ENCODE data around the gene MVB12B. TPM values are rescaled to one million over a fixed set of nuclear protein-coding genes. Genes with fewer than 3 reads are reported as not detected.

The MVB12B gene
- total and polyA plus RNA-seq, 9 donors, result 7.0 to 23.1 (median 17.8) TPM

DNA sequence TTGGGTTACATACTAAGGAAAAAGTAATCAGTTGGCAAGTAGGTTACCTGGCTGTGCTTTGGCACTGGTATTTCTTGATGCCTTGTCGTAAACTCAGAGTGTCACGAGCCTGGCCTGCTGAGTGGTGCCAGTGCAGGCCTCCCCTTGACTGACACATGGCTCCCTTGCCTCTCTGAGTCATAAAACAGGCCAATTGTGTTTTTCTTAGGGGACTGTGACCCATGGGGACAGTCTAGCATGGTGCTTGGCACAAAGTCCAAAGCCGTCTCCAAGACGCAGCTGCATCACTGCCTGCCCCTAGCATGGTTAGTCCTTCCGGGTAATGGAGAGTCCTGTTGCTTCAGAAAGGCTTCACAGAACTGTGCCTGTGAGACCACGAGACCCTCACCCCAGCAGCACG lies 132.5 kb downstream of the MVB12B start:
- TF ChIP-seq, protein P1, sequence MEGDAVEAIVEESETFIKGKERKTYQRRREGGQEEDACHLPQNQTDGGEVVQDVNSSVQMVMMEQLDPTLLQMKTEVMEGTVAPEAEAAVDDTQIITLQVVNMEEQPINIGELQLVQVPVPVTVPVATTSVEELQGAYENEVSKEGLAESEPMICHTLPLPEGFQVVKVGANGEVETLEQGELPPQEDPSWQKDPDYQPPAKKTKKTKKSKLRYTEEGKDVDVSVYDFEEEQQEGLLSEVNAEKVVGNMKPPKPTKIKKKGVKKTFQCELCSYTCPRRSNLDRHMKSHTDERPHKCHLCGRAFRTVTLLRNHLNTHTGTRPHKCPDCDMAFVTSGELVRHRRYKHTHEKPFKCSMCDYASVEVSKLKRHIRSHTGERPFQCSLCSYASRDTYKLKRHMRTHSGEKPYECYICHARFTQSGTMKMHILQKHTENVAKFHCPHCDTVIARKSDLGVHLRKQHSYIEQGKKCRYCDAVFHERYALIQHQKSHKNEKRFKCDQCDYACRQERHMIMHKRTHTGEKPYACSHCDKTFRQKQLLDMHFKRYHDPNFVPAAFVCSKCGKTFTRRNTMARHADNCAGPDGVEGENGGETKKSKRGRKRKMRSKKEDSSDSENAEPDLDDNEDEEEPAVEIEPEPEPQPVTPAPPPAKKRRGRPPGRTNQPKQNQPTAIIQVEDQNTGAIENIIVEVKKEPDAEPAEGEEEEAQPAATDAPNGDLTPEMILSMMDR (IDR thresholded peaks at IDR 0.05), result no peak
- TF ChIP-seq POLR2A (IDR thresholded peaks at IDR 0.05), result no peak
- no peak overlapping the region for H3K4me3 ChIP-seq
- DNase-seq, result peak in 1 of 5 donors; percentile 6
- H3K36me3 ChIP-seq, result no peaks in the 10 kb centered on the region
- H3K27ac ChIP-seq, result no peak overlapping the region
- no peaks in the 10 kb centered on the region for H3K27me3 ChIP-seq
- peaks cover 2% of the 10 kb centered on the region for H3K4me1 ChIP-seq (ENCODE audit: insufficient read depth)
- WGBS, 3 donors, result 90 to 97% (median 94%) methylated on average over 7 of the region's 7 CpGs
- intact Hi-C loops (cut with DNase I), result no loop called here
- H3K9me3 ChIP-seq, result no peaks in the 10 kb centered on the region

DNA sequence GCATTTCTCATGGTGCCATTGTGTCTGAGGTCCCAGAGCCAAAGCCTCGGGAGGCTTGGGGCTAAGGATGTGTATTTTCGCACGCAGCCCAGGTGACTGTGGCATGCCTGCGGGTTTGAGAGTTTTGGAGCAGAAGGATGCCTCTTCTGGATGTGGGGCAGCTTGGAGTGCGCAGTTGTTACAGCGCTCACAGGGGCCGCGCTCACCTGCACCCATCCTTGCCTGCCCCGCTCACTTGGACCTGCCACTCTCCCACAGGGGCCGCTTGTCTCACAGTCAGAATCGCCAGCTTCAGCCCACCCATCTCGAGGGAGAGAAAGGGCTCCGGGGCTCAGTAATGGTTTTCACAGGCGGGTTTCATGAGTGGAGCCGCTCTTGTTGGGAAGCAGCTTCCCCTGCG lies 132.9 kb downstream of the MVB12B start:
- Histone ChIP-seq H3K36me3 (no peaks in the 10 kb centered on the region), H3K4me3 (no peak overlapping the region), H3K27ac (no peak overlapping the region), H3K4me1 (ENCODE audit: insufficient read depth) (peaks cover 2% of the 10 kb centered on the region), H3K9me3 (no peaks in the 10 kb centered on the region), H3K27me3 (no peaks in the 10 kb centered on the region)
- no peak for TF ChIP-seq POLR2A (IDR thresholded peaks at IDR 0.05)
- TF ChIP-seq, protein P1 (IDR thresholded peaks at IDR 0.05), result no peak
- no peak for TF ChIP-seq EP300 (IDR thresholded peaks at IDR 0.05)
- no peak for DNase-seq
- 96% methylated on average over 14 to 16 of the region's 16 CpGs for WGBS, 3 donors
- intact Hi-C loops (cut with DNase I), result no loop called here

DNA sequence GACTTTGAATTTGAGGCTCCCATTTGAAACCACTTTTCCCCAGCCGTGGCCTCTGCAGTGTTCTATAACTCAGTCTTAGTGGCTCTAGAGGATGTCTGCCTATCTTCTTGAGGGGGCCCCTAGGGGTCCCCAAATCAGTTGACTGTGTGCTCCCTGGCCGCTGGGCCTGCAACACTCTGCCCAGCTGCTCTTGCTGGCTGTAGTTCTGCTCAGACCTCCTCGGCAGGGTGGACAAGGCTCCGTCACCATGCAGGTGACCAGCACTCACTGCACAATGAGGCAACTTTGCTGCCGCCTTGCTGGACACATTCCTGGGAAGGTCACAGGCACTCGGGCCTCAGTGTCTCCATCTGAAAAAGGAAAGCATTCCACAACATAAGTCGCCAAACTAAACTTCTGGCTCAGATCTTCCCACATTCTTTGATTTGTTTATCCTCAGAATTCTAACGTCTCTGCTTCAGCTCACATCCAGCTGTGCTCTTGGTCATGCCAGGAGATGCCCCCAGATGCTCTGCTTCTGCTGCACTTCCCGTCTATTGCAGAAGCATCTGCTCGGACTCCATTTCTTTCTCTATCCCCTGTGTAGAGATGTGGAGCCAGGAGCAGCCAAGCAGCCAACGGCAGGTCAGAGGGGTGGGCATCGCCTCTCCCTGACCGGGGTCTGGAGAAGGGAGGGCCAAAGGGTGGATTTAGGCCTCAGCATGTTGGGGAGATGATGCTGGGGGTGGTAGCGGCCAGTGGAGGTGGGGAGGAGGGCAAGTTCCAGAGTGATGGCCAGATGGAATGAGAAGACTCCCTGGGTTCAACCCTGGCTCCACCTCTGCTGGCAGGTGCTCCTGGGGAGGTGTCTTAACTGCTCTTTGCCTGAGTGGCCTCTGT lies 133.6 kb downstream of the MVB12B start:
- no peak for TF ChIP-seq POLR2A (IDR thresholded peaks at IDR 0.05)
- TF ChIP-seq, protein P1 (IDR thresholded peaks at IDR 0.05), result no peak
- TF ChIP-seq EP300 (IDR thresholded peaks at IDR 0.05), result no peak
- 46 to 67% (median 60%) methylated on average over 14 of the region's 14 CpGs for WGBS, 3 donors
- peak in 1 of 5 donors; percentile 4 for DNase-seq
- intact Hi-C loops (cut with DNase I), result no loop called here
- peaks cover 2% of the 10 kb centered on the region for H3K4me1 ChIP-seq (ENCODE audit: insufficient read depth)
- no peaks in the 10 kb centered on the region for H3K9me3 ChIP-seq
- H3K4me3 ChIP-seq, result no peak overlapping the region
- H3K36me3 ChIP-seq, result no peaks in the 10 kb centered on the region
- H3K27me3 ChIP-seq, result no peaks in the 10 kb centered on the region
- no peak overlapping the region for H3K27ac ChIP-seq

DNA sequence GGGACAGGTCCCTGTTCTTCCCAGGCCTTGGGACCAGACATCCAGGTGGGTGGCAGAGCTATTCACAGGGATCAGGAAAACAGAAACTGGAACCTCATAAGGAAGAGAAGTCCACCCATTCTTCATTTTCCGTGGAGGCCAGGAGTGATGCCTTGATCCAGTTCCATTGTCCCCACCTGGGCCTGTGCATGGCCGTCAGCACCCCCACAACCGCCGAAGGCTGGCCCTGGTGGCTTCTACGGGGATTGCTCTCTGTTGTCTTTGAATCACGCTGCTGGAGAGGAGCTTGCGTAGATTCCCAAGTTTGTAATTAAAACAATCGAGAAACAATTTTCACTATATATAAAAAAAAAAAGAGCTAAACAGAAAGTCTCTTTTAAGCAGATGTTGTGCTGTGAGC lies 134.4 kb downstream of the MVB12B start:
- intact Hi-C loops (cut with DNase I), result no loop called here
- no peak overlapping the region for H3K4me3 ChIP-seq
- H3K4me1 ChIP-seq (ENCODE audit: insufficient read depth), result peaks cover 2% of the 10 kb centered on the region
- H3K27ac ChIP-seq, result no peak overlapping the region
- DNase-seq, result no peak
- TF ChIP-seq, protein P1 (IDR thresholded peaks at IDR 0.05), result no peak
- TF ChIP-seq EP300 (IDR thresholded peaks at IDR 0.05), result no peak
- no peak for TF ChIP-seq POLR2A (IDR thresholded peaks at IDR 0.05)
- H3K36me3 ChIP-seq, result no peaks in the 10 kb centered on the region
- no peaks in the 10 kb centered on the region for H3K27me3 ChIP-seq
- H3K9me3 ChIP-seq, result no peaks in the 10 kb centered on the region
- 85 to 94% (median 91%) methylated on average over 8 of the region's 8 CpGs for WGBS, 3 donors
